Loucy (cell line): Measurements from ENCODE around the gene SLC1A4.
"Not testable (repeated sequence)": the region's sequence is repeated elsewhere in the genome, so short reads cannot be mapped to it uniquely, and the experiment has no call there.

Experiments
- EZH2phosphoT487 ChIP-seq: fragments of 200-600 bp; IDR thresholded peaks from 2 replicates; pipeline ENCODE4 v1.6.1; 2018; ENCODE audit warnings: antibody characterized with exemption, mild to moderate bottlenecking, moderate library complexity, borderline replicate concordance
- TF ChIP-seq, protein P1 (sequence below): fragments of 200-600 bp; sonication (generic); conservative IDR thresholded peaks from 2 replicates; pipeline ENCODE4 v1.5.1; 2014; ENCODE audit warnings: mild to moderate bottlenecking, antibody characterized with exemption, low read length

DNA sequence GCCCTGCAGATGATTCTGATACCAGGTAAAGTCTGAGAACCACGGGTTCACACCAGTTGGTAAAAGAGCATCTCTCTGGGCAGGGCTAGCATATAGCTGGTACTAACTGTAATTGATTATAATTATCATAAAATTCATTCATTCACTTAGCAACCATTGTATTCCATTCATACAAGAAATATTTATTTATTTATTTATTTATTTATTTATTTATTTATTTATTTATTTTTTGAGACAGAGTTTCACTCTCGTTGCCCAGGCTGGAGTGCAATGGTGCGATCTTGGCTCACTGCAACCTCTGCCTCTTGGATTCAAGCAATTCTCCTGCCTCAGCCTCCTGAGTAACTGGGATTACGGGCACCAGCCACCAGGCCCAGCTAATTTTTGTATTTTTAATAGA, 44.5 kb downstream of the SLC1A4 start:
- TF ChIP-seq, protein P1, sequence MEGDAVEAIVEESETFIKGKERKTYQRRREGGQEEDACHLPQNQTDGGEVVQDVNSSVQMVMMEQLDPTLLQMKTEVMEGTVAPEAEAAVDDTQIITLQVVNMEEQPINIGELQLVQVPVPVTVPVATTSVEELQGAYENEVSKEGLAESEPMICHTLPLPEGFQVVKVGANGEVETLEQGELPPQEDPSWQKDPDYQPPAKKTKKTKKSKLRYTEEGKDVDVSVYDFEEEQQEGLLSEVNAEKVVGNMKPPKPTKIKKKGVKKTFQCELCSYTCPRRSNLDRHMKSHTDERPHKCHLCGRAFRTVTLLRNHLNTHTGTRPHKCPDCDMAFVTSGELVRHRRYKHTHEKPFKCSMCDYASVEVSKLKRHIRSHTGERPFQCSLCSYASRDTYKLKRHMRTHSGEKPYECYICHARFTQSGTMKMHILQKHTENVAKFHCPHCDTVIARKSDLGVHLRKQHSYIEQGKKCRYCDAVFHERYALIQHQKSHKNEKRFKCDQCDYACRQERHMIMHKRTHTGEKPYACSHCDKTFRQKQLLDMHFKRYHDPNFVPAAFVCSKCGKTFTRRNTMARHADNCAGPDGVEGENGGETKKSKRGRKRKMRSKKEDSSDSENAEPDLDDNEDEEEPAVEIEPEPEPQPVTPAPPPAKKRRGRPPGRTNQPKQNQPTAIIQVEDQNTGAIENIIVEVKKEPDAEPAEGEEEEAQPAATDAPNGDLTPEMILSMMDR = not testable (repeated sequence)
- TF ChIP-seq EZH2phosphoT487 = not testable (repeated sequence)
